GM19328 (cell line): ENCODE measurements around the gene SKP1.

Source experiments
- ATAC-seq: cut with Tn5 transposase; IDR thresholded peaks from one replicate; pipeline ENCODE4 v1.9.1; 2021; ENCODE audit warnings: mild to moderate bottlenecking, moderate library complexity; ENCODE audit not compliant: unreplicated experiment

Gene SKP1

GRCh38 chr5:134113902-134114875, 62.6 kb downstream of the SKP1 start, which contains the start of gene TCF7:
Gene TCF7, plus strand, starts transcription at chr5:134114681. Its CDS starts 226 bp downstream, at chr5:134114907.
- ATAC-seq: peak; percentile 81

GRCh38 chr5:134113363-134113889, 63.3 kb downstream of the SKP1 start:
- no peak for ATAC-seq

GRCh38 chr5:134112726-134113362, 63.9 kb downstream of the SKP1 start:
- ATAC-seq: no peak

GRCh38 chr5:134111741-134112647, 64.8 kb downstream of the SKP1 start:
- no peak for ATAC-seq

- no peak for ATAC-seq
Observed at GRCh38 chr5:134110382-134110781, 66.4 kb downstream of the SKP1 start.

- no peak for ATAC-seq
Observed at GRCh38 chr5:134107779-134108178, 69.0 kb downstream of the SKP1 start.

GRCh38 chr5:134106991-134107701, 69.6 kb downstream of the SKP1 start:
- no peak for ATAC-seq

- no peak for ATAC-seq
Observed at GRCh38 chr5:134103998-134104654, 72.6 kb downstream of the SKP1 start.

GRCh38 chr5:134103397-134103796, 73.4 kb downstream of the SKP1 start:
- ATAC-seq: no peak

GRCh38 chr5:134101686-134102439, 74.9 kb downstream of the SKP1 start:
- no peak for ATAC-seq

- peak; percentile 75 for ATAC-seq
Observed at GRCh38 chr5:134100283-134101091, 76.3 kb downstream of the SKP1 start.

GRCh38 chr5:134099939-134100282, 76.8 kb downstream of the SKP1 start:
- no peak for ATAC-seq

GRCh38 chr5:134099288-134099872, 77.4 kb downstream of the SKP1 start:
- ATAC-seq: no peak
